GM12891 (cell line): ENCODE measurements around the gene THSD4.

Source experiments
- POLR2A ChIP-seq: IDR thresholded peaks from 2 replicates; pipeline ENCODE4 v1.6.1; 2011; ENCODE audit warnings: low read depth, low read length, control low read depth
- POLR2AphosphoS5 ChIP-seq: IDR thresholded peaks from 2 replicates; pipeline ENCODE4 v1.6.1; 2011; ENCODE audit warnings: low read depth, low read length, control low read depth
- TAF1 ChIP-seq: IDR thresholded peaks from 2 replicates; pipeline ENCODE4 v1.6.1; 2011; ENCODE audit warnings: low read depth, low read length, control low read depth

DNA sequence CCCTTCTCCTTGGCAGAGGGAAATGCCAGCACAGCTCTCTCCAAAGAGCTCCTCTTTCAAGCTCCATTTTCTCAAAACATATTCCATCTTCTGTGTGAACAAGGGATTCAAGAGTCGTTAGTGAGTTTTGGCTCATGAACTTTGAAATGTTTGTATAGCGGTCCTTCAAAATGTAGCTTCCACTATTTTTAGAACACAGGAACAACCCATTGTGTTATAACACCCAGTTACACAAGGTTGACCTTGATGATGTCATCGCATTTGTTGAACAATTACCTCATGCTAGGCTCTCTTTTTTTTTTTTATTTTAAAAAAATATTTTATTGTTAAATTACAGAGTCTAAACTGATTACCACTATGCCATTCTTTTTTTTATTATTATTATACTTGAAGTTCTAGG lies 251.7 kb downstream of the THSD4 start:
- TF ChIP-seq POLR2A: no peak
- TF ChIP-seq POLR2AphosphoS5: no peak
- TF ChIP-seq TAF1: no peak
